Neural cell (in vitro differentiated cells): ENCODE measurements around the gene TOPBP1. TPM values are rescaled to one million over a fixed set of nuclear protein-coding genes. Genes with fewer than 3 reads are reported as not detected.

Source experiments
- H2AFZ ChIP-seq: fragments of 200-600, 300-800 bp; sonication (generic), shearing (Covaris generic); 2 replicates; pipeline ENCODE4 v1.6.0; 2014; ENCODE audit warnings: low read depth, mild to moderate bottlenecking, antibody characterized with exemption, low read length, moderate library complexity
- H3F3A ChIP-seq: fragments of 200-600 bp; shearing (Covaris generic); 2 replicates; pipeline ENCODE4 v1.6.1; 2016; ENCODE audit warnings: mild to moderate bottlenecking, moderate library complexity, mixed read lengths, antibody characterized with exemption, low read length; ENCODE audit not compliant: insufficient read depth, poor library complexity, severe bottlenecking
- H3K27ac ChIP-seq: fragments of 200-600, 300-800 bp; sonication (generic), shearing (Covaris generic); 2 replicates; pipeline ENCODE4 v1.5.1; 2014; ENCODE audit warnings: mild to moderate bottlenecking, low read length, moderate library complexity
- H3K27me3 ChIP-seq: fragments of 300-800, 200-600 bp; sonication (generic), shearing (Covaris generic); 2 replicates; pipeline ENCODE4 v1.6.0; 2014; ENCODE audit warnings: mild to moderate bottlenecking, low read depth, low read length, moderate library complexity; ENCODE audit not compliant: insufficient read depth
- H3K36me3 ChIP-seq: fragments of 300-800, 200-600 bp; sonication (generic), shearing (Covaris generic); 2 replicates; pipeline ENCODE4 v1.5.1; 2014; ENCODE audit warnings: mild to moderate bottlenecking, antibody characterized with exemption, low read length, moderate library complexity; ENCODE audit not compliant: insufficient read depth
- H3K4me2 ChIP-seq: fragments of 300-800, 200-600 bp; sonication (generic), shearing (Covaris generic); 2 replicates; pipeline ENCODE4 v1.6.0; 2014; ENCODE audit warnings: mild to moderate bottlenecking, low read length
- H3K4me3 ChIP-seq: fragments of 300-800, 200-600 bp; sonication (generic), shearing (Covaris generic); 2 replicates; pipeline ENCODE4 v1.5.1; 2014; ENCODE audit warnings: mild to moderate bottlenecking, low read length, moderate library complexity
- H3K79me2 ChIP-seq: fragments of 200-600 bp; shearing (Covaris generic); replicated peaks from 2 replicates; pipeline ENCODE4 v1.6.0; 2014; ENCODE audit warnings: mild to moderate bottlenecking, low read length, moderate library complexity; ENCODE audit not compliant: insufficient read depth
- H3K9ac ChIP-seq: fragments of 300-800, 200-600 bp; sonication (generic), shearing (Covaris generic); 2 replicates; pipeline ENCODE4 v1.6.1; 2016; ENCODE audit warnings: mild to moderate bottlenecking, low read length, mixed read lengths
- H3K9me2 ChIP-seq: fragments of 200-600 bp; shearing (Covaris generic); 2 replicates; pipeline ENCODE4 v1.6.1; 2016; ENCODE audit warnings: mild to moderate bottlenecking, low read length, mixed read lengths; ENCODE audit not compliant: insufficient read depth
- H3K9me3 ChIP-seq: fragments of 200-600, 300-800 bp; sonication (generic), shearing (Covaris generic); 2 replicates; pipeline ENCODE4 v1.6.1; 2016; ENCODE audit warnings: mild to moderate bottlenecking, mixed run types, low read length, moderate library complexity, mixed read lengths
- H4K20me1 ChIP-seq: fragments of 200-600 bp; shearing (Covaris generic); 2 replicates; pipeline ENCODE4 v1.6.1; 2016; ENCODE audit warnings: mild to moderate bottlenecking, mixed run types; ENCODE audit not compliant: insufficient read depth
- CTCF ChIP-seq: fragments of 450-650 bp; IDR thresholded peaks from 2 replicates; pipeline ENCODE4 v1.5.1; 2014; ENCODE audit warnings: antibody characterized with exemption, mild to moderate bottlenecking, moderate library complexity; ENCODE audit not compliant: poor library complexity, severe bottlenecking
- EP300 ChIP-seq: fragments of 450-650 bp; conservative IDR thresholded peaks from 2 replicates; pipeline ENCODE4 v1.6.1; 2014; ENCODE audit warnings: antibody characterized with exemption, mild to moderate bottlenecking, moderate library complexity; ENCODE audit not compliant: poor library complexity, severe bottlenecking
- EZH2 ChIP-seq: fragments of 200-600, 300-800 bp; shearing (Covaris generic), sonication (generic); IDR thresholded peaks from 2 replicates; pipeline ENCODE4 v1.6.1; 2014; ENCODE audit warnings: antibody characterized with exemption, low read length, borderline replicate concordance, mild to moderate bottlenecking; ENCODE audit not compliant: insufficient read depth, poor library complexity, severe bottlenecking
- MXI1 ChIP-seq: fragments of 450-650 bp; conservative IDR thresholded peaks from 2 replicates; pipeline ENCODE4 v1.6.1; 2014; ENCODE audit warnings: antibody characterized with exemption, mild to moderate bottlenecking; ENCODE audit not compliant: poor library complexity, severe bottlenecking
- POLR2AphosphoS5 ChIP-seq: IDR thresholded peaks from 2 replicates; pipeline ENCODE4 v1.6.1; 2012
- RAD21 ChIP-seq: fragments of 450-650 bp; conservative IDR thresholded peaks from 2 replicates; pipeline ENCODE4 v1.6.1; 2014; ENCODE audit warnings: antibody characterized with exemption, mild to moderate bottlenecking, moderate library complexity
- SMC3 ChIP-seq: fragments of 450-650 bp; conservative IDR thresholded peaks from 2 replicates; pipeline ENCODE4 v1.6.1; 2014; ENCODE audit warnings: antibody characterized with exemption, mild to moderate bottlenecking, moderate library complexity; ENCODE audit not compliant: poor library complexity
- TAF1 ChIP-seq: IDR thresholded peaks from 2 replicates; pipeline ENCODE4 v1.6.1; 2012; ENCODE audit warnings: low read depth
- polyA plus RNA-seq: library from polyadenylated mRNA; depleted of rRNA; stranded (reverse); fragments of >200 nt; gene quantifications from 2 replicates; pipeline ENCODE4 v1.2.3, GENCODE V29; 2014
- TF ChIP-seq, protein P1 (sequence below): IDR thresholded peaks from 2 replicates; pipeline ENCODE4 v1.6.1; 2012; ENCODE audit warnings: borderline replicate concordance

Gene TOPBP1
- polyA plus RNA-seq, 1 donor from 2014 or later: 46.6 TPM

- Histone ChIP-seq H3K9me3 (peaks cover 5% of the 10 kb centered on the region), H3F3A (no peaks in the 10 kb centered on the region), H4K20me1 (no peaks in the 10 kb centered on the region), H3K27ac (no peak overlapping the region), H3K9me2 (no peaks in the 10 kb centered on the region), H3K79me2 (no peaks in the 10 kb centered on the region), H3K36me3 (no peaks in the 10 kb centered on the region), H3K4me2 (no peak overlapping the region), H3K4me3 (no peak overlapping the region), H3K27me3 (no peaks in the 10 kb centered on the region), H2AFZ (no peak overlapping the region), H3K9ac (no peak overlapping the region)
- TF ChIP-seq CTCF (no peak), EZH2 (no peak)
Measured at GRCh38 chr3:133563186-133563591, 98.6 kb downstream of the TOPBP1 start.

DNA sequence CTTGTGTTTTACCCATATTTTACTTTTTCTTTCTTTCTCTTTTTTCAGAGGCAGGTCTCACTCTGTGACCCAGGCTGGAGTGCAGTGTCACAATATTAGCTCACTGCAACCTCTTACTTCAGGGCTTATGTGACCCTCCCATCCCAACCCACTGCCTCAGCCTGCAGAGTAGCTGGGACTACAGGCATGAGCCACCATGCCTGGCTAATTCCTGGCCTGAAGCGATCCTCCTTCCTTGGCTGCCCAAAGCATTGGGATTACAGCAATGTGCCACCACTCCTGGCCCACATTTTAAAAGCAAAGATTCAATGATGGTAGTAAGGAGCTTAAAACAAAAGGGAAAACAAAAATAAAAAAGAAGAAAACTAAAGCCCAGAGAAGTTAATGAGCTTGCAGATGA lies 99.4 kb downstream of the TOPBP1 start:
- Histone ChIP-seq H3K9me2 (no peaks in the 10 kb centered on the region), H3K36me3 (no peaks in the 10 kb centered on the region), H3K79me2 (no peaks in the 10 kb centered on the region), H3K27me3 (no peaks in the 10 kb centered on the region), H2AFZ (no peak overlapping the region), H3K4me3 (no peak overlapping the region), H3K9me3 (peaks cover 6% of the 10 kb centered on the region), H3F3A (no peaks in the 10 kb centered on the region), H4K20me1 (no peaks in the 10 kb centered on the region), H3K9ac (no peak overlapping the region), H3K27ac (no peak overlapping the region), H3K4me2 (no peak overlapping the region)
- no peak for TF ChIP-seq SMC3
- TF ChIP-seq POLR2AphosphoS5: no peak
- TF ChIP-seq TAF1: no peak
- no peak for TF ChIP-seq RAD21
- TF ChIP-seq CTCF: no peak
- TF ChIP-seq, protein P1, sequence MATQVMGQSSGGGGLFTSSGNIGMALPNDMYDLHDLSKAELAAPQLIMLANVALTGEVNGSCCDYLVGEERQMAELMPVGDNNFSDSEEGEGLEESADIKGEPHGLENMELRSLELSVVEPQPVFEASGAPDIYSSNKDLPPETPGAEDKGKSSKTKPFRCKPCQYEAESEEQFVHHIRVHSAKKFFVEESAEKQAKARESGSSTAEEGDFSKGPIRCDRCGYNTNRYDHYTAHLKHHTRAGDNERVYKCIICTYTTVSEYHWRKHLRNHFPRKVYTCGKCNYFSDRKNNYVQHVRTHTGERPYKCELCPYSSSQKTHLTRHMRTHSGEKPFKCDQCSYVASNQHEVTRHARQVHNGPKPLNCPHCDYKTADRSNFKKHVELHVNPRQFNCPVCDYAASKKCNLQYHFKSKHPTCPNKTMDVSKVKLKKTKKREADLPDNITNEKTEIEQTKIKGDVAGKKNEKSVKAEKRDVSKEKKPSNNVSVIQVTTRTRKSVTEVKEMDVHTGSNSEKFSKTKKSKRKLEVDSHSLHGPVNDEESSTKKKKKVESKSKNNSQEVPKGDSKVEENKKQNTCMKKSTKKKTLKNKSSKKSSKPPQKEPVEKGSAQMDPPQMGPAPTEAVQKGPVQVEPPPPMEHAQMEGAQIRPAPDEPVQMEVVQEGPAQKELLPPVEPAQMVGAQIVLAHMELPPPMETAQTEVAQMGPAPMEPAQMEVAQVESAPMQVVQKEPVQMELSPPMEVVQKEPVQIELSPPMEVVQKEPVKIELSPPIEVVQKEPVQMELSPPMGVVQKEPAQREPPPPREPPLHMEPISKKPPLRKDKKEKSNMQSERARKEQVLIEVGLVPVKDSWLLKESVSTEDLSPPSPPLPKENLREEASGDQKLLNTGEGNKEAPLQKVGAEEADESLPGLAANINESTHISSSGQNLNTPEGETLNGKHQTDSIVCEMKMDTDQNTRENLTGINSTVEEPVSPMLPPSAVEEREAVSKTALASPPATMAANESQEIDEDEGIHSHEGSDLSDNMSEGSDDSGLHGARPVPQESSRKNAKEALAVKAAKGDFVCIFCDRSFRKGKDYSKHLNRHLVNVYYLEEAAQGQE: no peak
- TF ChIP-seq EP300: no peak
- TF ChIP-seq EZH2: no peak
- TF ChIP-seq MXI1: no peak
